Right renal pelvis (tissue), 4 donors: ENCODE results near the gene AKAP13. TPM values are rescaled to one million over a fixed set of nuclear protein-coding genes. Genes with fewer than 3 reads are reported as not detected.

Experiments used
- DNase-seq, 4 donors: peaks; one replicate each; pipeline ENCODE4 v3.0.0-alpha.2; 2013; ENCODE audit warnings: low read depth in 4 of 4, low spot score in 3 of 4, missing footprints in 1 of 4
- polyA plus RNA-seq, 4 donors: library from polyadenylated mRNA; unstranded; fragments of 120-200 nt; gene quantifications; one replicate each; pipeline ENCODE4 v1.2.1, GENCODE V29; 2013; ENCODE audit not compliant: insufficient read length in 4 of 4

The AKAP13 gene
- polyA plus RNA-seq, 4 donors = 78.8 to 89.4 (median 83.8) TPM

DNA sequence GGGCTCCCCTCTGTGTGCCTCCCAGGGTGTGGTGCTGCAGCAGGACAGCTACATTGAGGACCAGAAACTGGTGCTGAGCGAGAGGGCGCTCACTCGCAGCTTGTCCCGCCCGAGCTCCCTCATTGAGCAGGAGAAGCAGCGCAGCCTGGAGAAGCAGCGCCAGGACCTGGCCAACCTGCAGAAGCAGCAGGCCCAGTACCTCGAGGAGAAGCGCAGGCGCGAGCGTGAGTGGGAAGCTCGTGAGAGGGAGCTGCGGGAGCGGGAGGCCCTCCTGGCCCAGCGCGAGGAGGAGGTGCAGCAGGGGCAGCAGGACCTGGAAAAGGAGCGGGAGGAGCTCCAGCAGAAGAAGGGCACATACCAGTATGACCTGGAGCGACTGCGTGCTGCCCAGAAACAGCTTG lies 360.6 kb downstream of the AKAP13 start:
- DNase-seq = no peak

- no peak for DNase-seq
These were observed 361.3 kb downstream of the AKAP13 start for GRCh38 chr15:85741662-85742061.

DNA sequence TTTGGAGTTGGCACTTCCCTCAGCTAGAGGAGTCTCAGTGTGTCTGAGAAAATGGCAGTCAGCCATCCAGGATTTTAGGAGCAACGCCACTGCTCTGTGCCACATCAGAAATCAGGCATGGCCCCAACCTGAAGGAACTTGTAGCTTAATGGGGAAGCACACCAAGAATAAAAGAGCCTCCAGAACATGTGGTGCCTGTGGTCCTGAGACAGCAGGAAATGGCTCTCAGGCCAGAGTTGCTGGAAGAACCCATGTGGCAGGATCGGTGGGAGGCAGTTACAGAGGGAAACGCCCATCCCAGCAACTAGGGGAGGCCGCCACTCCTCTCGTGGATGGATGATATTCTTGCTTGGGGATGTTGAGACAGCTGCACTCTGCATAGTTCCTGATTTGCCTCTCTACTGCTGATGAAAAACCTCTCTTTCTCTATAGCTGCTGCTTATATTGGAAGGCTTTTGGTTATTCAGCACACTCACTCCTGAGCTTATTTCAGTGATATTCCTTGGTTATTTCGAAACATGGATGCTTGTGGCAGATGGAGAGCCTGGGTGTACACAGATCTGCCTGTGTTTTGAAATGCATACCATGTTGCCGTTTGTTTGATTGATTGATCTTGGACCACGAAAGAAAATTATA lies 361.9 kb downstream of the AKAP13 start:
- DNase-seq = no peak

- DNase-seq = no peak
These were observed 363.1 kb downstream of the AKAP13 start for GRCh38 chr15:85743392-85744055.

DNA sequence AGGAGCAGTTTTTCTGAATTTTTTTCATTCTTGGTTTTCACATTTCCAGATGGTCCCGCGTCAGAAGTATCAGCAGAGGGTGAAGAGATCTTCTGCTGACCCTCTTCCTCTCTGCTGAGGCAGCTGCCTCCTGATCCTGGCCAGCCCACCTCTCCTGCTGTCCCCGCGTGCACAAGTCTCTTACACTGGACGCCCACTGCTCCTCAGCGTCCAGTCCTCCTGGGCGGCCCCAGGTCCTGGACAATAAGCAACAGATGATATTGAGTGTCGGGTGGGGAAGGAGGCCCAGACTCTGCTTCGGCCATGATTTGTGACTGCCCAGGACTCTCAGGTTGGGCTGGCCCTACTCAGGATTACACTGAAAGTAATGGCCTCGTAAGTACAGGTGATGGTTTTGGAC lies 364.2 kb downstream of the AKAP13 start:
- no peak for DNase-seq

DNA sequence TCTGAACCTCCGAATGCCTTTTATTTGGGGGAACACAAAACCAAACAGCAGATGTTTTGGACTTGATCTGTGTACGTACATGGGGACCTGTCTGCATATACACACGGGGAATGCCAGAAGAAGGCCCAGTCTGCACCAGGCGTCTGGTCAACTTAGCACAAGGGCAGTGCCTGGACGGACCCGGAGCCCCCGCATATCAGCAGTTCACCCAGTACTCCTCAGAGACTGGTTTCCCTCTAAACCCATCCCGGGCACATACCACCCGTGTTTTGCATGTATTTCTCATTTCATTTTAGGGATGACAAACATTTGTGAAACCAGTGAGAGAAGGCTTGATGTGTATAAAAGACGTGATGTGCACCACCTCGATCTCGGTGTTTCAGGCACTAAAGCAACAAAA lies 364.6 kb downstream of the AKAP13 start:
- no peak for DNase-seq

- DNase-seq = no peak
These were observed 365.2 kb downstream of the AKAP13 start for GRCh38 chr15:85745525-85746150.

GRCh38 chr15:85746641-85747040 lies 366.2 kb downstream of the AKAP13 start:
- no peak for DNase-seq

DNA sequence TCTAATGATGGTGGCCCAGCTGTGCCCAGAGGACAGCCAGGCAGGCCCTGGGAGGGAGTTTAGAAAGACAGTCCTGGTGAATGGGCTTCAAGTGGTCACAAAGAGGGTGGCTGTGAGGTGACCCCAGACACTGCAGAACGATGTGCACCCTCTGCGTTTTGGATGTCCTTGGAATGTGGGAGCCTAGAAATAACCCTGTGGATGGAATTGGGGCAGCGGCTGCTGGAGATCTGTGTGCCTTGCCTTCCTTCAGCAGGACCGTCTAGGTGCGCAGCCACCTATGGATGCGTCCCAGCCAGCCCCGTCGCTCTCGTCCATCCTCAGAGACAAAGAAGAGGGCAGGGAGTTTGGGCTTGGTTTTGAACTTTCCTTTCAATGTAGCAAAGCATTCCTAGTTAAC lies 367.8 kb downstream of the AKAP13 start:
- DNase-seq = no peak

GRCh38 chr15:85748729-85749128 lies 368.3 kb downstream of the AKAP13 start:
- no peak for DNase-seq

- DNase-seq = no peak
These were observed 369.1 kb downstream of the AKAP13 start for GRCh38 chr15:85749261-85750151.

- no peak for DNase-seq
These were observed 370.2 kb downstream of the AKAP13 start for GRCh38 chr15:85750319-85751290.

DNA sequence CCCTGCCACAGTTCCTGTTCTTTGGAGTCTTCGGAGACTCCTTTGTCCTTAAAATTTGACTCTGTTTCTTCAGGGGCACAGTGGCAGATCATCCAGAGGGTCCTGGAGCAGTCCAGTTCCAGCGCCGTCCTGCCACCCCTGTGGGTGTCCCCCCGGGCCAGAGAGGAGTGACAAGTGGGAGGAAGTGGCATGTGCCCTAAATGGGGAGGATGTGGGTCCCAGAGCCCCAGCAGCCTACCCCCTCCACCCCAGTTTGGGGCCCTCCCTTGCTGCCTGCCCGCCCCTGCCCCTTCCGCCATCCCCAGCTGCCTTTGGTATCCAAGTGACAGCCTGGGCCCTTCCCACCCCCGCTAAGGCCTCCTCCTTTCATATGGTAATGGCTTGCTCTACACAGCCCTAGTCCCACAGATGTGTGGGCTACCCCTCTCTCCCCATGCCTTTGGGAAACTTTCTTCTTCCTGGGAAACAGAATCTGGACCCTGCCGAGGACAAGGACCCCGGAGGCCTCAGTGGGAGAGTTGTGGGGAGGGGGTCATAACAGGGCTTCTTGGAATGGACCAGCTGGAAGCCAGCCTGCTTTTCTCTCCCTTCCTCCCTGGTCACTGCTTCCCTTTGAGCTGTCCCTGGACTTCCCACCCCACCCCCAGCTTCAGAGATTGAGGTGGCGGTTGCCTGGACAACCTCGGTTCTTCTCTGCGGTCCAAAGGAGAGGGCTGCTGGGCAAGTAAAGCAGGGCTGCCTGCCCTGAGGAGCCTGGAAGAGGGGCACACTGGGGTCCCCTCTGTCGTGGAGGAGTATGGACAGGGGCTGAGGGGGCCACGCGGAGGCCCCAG lies 371.1 kb downstream of the AKAP13 start:
- no peak for DNase-seq

DNA sequence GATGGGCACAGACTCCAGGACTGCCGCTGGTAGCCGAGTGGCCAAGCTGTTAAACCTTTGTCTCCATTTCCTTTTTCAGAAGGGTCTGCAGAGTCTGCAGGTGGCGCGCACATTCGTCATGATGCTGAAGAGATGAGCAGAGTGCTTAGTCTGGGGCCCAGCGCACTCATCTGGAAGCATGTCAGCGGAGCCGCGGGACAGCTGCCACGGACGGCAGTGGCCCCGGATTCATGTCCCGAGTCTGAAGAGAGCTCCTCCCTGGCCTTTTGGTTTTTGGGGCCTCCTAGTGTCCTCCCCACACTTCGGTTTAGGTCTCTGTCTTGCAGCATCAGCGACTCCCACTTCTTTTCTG lies 371.7 kb downstream of the AKAP13 start:
- DNase-seq = no peak

GRCh38 chr15:85752491-85752961 lies 372.1 kb downstream of the AKAP13 start:
- no peak for DNase-seq

GRCh38 chr15:85753261-85753660 lies 372.9 kb downstream of the AKAP13 start:
- no peak for DNase-seq

DNA sequence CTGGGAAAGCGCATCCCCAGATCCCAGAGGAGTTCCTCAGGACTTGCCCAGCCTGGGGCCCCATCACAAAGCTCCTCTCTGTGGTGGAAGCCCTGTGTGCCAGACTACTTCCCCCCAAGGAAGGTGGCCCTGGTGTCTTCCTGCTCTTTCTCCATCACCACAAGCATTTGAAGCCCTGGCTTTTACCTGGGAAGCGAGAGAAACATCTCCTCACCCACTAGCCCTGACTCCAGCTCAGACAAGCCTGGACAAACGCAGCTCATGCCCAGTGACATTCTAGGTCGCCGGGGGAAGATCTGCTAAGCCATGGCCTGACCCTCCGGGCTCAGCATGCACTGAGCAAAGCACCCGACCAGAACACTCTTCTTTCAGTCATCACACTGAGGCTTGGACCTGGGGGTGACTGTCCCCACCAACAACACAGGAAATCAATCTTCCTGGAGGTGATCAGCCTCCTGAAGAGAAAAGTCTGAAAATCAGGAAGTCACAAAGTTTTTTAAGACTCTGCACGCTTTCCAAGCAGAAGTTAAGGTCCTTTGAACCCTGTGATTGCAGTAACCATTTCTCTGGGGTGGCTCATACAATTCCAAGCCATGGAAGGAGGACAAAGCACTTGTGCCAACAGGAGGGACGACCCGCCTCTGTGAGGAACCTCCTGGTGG lies 373.5 kb downstream of the AKAP13 start:
- no peak for DNase-seq

DNA sequence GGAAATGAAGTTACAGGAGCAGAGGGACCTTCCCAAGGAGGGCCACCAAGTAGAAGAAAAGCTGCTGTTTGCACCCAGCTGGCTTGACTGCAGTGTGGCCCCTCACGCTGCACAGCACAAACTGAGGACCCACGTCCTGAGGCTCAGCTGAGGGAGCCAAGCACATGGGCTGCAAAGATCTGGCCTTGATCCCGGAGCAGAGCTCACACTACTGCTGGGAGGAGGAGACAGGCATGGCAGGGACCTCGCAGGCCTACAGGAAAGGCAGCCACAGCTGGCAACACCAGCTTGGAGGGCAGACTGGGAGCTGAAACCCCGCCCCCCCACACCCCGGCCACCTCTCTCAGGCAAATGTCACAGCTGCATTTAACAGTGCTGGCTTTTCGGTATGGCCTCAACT lies 374.6 kb downstream of the AKAP13 start:
- no peak for DNase-seq

- no peak for DNase-seq
These were observed 375.1 kb downstream of the AKAP13 start for GRCh38 chr15:85755471-85755870.
